Measurements from ENCODE around the gene ERBB3.
"Not testable (repeated sequence)": the region's sequence is repeated elsewhere in the genome, so short reads cannot be mapped to it uniquely, and the experiment has no call there.

The ERBB3 gene

GRCh38 chr12:56079723-56080555, at the start of gene ERBB3:
TSS of gene ERBB3 (plus strand) at chr12:56080165. CDS start at chr12:56080301, 136 bp downstream.
- DNase-seq (ENCODE audit: low read depth in 2 of 2): peak; percentile 59 to 61

GRCh38 chr12:56031987-56032386, 48.0 kb upstream of the ERBB3 start:
- DNase-seq (ENCODE audit: low read depth in 2 of 2): no peak

GRCh38 chr12:56034586-56035332, 45.2 kb upstream of the ERBB3 start:
- no peak for DNase-seq (ENCODE audit: low read depth in 2 of 2)

- no peak for DNase-seq (ENCODE audit: low read depth in 2 of 2)
Observed at GRCh38 chr12:56037161-56037560, 42.8 kb upstream of the ERBB3 start.

- no peak for DNase-seq (ENCODE audit: low read depth in 2 of 2)
Observed at GRCh38 chr12:56038022-56038655, 41.8 kb upstream of the ERBB3 start.

- no peak for DNase-seq (ENCODE audit: low read depth in 2 of 2)
Observed at GRCh38 chr12:56040151-56040550, 39.8 kb upstream of the ERBB3 start.

- no peak for DNase-seq (ENCODE audit: low read depth in 2 of 2)
Observed at GRCh38 chr12:56040963-56041551, 38.9 kb upstream of the ERBB3 start.

GRCh38 chr12:56041552-56042429, 38.2 kb upstream of the ERBB3 start, which contains the start of gene RPS26:
TSS of gene RPS26 (plus strand) at chr12:56041918. CDS start at chr12:56042167, 249 bp downstream.
- peak; percentile 83 to 84 for DNase-seq (ENCODE audit: low read depth in 2 of 2)

- DNase-seq (ENCODE audit: low read depth in 2 of 2): not testable (repeated sequence)
Observed at GRCh38 chr12:56042430-56042813, 37.5 kb upstream of the ERBB3 start.

GRCh38 chr12:56042843-56043242, 37.1 kb upstream of the ERBB3 start:
- DNase-seq (ENCODE audit: low read depth in 2 of 2): no peak

GRCh38 chr12:56046027-56046780, 33.8 kb upstream of the ERBB3 start:
- DNase-seq (ENCODE audit: low read depth in 2 of 2): no peak

- no peak for DNase-seq (ENCODE audit: low read depth in 2 of 2)
Observed at GRCh38 chr12:56053407-56053893, 26.5 kb upstream of the ERBB3 start.

- not testable (repeated sequence) for DNase-seq (ENCODE audit: low read depth in 2 of 2)
Observed at GRCh38 chr12:56059964-56060363, 20.0 kb upstream of the ERBB3 start.

GRCh38 chr12:56061982-56062381, 18.0 kb upstream of the ERBB3 start:
- no peak for DNase-seq (ENCODE audit: low read depth in 2 of 2)

- no peak for DNase-seq (ENCODE audit: low read depth in 2 of 2)
Observed at GRCh38 chr12:56062996-56063395, 17.0 kb upstream of the ERBB3 start.

GRCh38 chr12:56071648-56072047, 8.3 kb upstream of the ERBB3 start:
- DNase-seq (ENCODE audit: low read depth in 2 of 2): no peak

GRCh38 chr12:56074396-56074795, 5.6 kb upstream of the ERBB3 start:
- DNase-seq (ENCODE audit: low read depth in 2 of 2): no peak

- DNase-seq (ENCODE audit: low read depth in 2 of 2): not testable (repeated sequence)
Observed at GRCh38 chr12:56077966-56078365, 2.0 kb upstream of the ERBB3 start.

- no peak for DNase-seq (ENCODE audit: low read depth in 2 of 2)
Observed at GRCh38 chr12:56078427-56078826, 1.5 kb upstream of the ERBB3 start.

All from activated CD4-positive, alpha-beta T cell treated with anti-CD3 and anti-CD28 coated beads for 24 hours (primary cell).